Measurements from ENCODE around the gene ERP44. TPM values are rescaled to one million over a fixed set of nuclear protein-coding genes. Genes with fewer than 3 reads are reported as not detected.
"Not testable (repeated sequence)": the region's sequence is repeated elsewhere in the genome, so short reads cannot be mapped to it uniquely, and the experiment has no call there.

Gene ERP44
- total and polyA plus RNA-seq, 10 donors = 9.5 to 21.4 (median 17.2) TPM

DNA sequence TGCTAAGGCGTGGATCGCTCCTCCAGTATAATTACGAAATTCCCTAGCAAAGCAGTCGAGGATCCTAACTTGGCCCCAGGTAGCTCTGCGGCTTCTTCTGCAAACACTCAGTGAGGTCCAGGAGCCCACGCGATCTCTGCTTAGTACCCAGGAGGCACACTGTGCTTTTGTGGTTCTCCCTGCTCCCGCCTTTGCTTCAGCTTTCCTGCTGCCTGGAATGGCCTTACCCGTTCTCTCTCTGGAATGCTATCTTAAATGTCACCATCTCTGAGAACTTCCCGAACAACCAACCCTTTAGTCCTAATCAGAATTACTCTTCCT is 882 bp upstream of the ERP44 start:
- H3K27me3 ChIP-seq (replicated peaks in 1 of 7) = no peaks in the 10 kb centered on the region
- H3K9me3 ChIP-seq = no peaks in the 10 kb centered on the region
- peak overlapping the region; percentile 75 to 95 (median 92) for H3K27ac ChIP-seq
- peak overlapping the region; percentile 83 to 98 (median 94) for H3K4me3 ChIP-seq
- H3K36me3 ChIP-seq = peaks cover 0 to 32% (median 6%) of the 10 kb centered on the region in 6 donors
- no peak for DNase-seq
- WGBS, 5 donors = 7 to 27% (median 10%) methylated on average over 10 of the region's 10 CpGs
- TF ChIP-seq POLR2A (IDR thresholded peaks at IDR 0.05) (no peak), POLR2AphosphoS5 (IDR thresholded peaks at IDR 0.05) (no peak)
- TF ChIP-seq, protein P1, sequence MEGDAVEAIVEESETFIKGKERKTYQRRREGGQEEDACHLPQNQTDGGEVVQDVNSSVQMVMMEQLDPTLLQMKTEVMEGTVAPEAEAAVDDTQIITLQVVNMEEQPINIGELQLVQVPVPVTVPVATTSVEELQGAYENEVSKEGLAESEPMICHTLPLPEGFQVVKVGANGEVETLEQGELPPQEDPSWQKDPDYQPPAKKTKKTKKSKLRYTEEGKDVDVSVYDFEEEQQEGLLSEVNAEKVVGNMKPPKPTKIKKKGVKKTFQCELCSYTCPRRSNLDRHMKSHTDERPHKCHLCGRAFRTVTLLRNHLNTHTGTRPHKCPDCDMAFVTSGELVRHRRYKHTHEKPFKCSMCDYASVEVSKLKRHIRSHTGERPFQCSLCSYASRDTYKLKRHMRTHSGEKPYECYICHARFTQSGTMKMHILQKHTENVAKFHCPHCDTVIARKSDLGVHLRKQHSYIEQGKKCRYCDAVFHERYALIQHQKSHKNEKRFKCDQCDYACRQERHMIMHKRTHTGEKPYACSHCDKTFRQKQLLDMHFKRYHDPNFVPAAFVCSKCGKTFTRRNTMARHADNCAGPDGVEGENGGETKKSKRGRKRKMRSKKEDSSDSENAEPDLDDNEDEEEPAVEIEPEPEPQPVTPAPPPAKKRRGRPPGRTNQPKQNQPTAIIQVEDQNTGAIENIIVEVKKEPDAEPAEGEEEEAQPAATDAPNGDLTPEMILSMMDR (IDR thresholded peaks at IDR 0.05 in 8 of 11, conservative IDR thresholded peaks at IDR 0.05 in 3 of 11) = no peak
- intact Hi-C loops (cut with DNase I; ENCODE audit: low total_unique reads) = no loop called here
- peaks cover 26 to 51% (median 45%) of the 10 kb centered on the region in 6 donors for H3K4me1 ChIP-seq

DNA sequence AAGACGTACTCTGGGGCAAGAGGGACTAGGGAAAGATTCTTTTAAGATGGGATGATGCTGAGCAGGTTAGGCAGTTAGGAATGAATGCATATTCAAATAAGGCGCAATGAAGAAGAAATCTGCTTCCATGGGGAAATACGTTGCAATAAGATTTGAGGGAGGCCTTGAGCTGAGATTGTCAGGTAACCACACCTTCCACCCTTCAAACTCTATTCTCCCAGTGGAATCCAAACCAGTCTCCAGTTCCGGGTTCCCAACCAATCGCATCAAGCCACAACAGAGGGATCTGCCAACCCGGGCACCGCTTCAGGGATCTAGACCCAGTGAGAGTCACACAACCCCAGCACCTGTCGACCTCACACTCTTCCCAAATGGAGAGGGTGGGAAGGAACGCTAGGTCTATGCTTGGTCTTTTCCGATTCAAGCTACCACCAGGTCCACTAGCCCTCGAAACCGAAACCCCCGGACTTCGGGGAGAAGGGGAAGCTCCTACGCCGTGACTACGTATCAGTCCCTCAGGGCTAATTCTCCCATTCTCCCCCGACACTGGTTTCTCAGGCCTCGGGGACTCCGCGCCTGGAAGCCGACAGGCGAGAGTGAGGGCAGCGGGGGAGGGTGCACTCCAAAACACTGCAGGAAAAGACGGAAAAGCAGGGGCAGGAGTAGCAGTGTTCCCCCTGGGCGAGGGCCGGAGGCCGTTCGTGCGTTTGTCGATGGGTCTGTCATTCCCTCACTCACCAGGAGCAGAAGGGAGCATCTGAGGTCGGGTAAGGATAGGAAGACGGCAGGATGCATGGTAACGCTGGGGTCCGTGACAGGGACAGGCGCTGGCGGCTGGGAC is 534 bp downstream of the ERP44 start:
- TF ChIP-seq POLR2A (IDR thresholded peaks at IDR 0.05) (no peak), POLR2AphosphoS5 (IDR thresholded peaks at IDR 0.05) (no peak)
- TF ChIP-seq, protein P1 (IDR thresholded peaks at IDR 0.05 in 8 of 11, conservative IDR thresholded peaks at IDR 0.05 in 3 of 11) = no peak
- Histone ChIP-seq H3K4me1 (peaks cover 26 to 65% (median 58%) of the 10 kb centered on the region in 6 donors), H3K27ac (peak overlapping the region; percentile 80 to 95 (median 92)), H3K27me3 (replicated peaks in 1 of 7) (no peaks in the 10 kb centered on the region), H3K36me3 (peaks cover 0 to 21% (median 0%) of the 10 kb centered on the region in 6 donors), H3K9me3 (no peaks in the 10 kb centered on the region), H3K4me3 (peak overlapping the region; percentile 83 to 98 (median 94))
- DNase-seq = no peak
- 1 to 2% (median 2%) methylated on average over 35 to 37 of the region's 37 CpGs for WGBS, 5 donors
- intact Hi-C loops (cut with DNase I; ENCODE audit: low total_unique reads) = no loop called here

DNA sequence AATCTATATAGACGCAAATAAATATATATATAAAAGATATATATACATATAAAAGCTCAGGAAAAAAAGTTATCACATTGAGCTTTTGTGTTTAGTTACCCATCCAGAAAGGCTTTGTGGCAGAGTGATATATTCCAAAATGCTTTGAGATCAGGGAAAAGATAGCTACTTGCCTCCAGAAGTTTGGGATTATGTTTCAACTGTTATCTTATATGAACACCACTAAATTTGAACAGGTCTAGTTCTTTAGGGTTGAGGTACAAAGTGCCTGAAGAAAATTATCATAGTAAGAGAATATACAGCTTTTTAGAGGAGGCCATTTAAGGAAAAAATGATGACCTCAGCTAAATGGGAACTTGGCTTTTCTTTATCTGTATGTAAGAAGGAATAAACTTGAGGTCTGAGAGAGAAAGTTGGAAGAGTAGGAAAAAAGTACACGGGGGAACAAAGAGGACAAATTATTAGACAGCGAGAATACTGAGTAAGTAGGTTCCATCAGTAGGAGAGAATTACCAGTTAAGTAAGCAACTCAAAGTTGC is 2.4 kb downstream of the ERP44 start:
- WGBS, 5 donors = 85 to 91% (median 87%) methylated on average over 3 of the region's 3 CpGs
- TF ChIP-seq, protein P1 (IDR thresholded peaks at IDR 0.05 in 8 of 11, conservative IDR thresholded peaks at IDR 0.05 in 3 of 11) = no peak
- TF ChIP-seq POLR2AphosphoS5 (IDR thresholded peaks at IDR 0.05) (no peak), POLR2A (IDR thresholded peaks at IDR 0.05) (no peak)
- no peak overlapping the region for H3K27ac ChIP-seq
- no peaks in the 10 kb centered on the region for H3K9me3 ChIP-seq
- H3K4me1 ChIP-seq = peaks cover 26 to 82% (median 70%) of the 10 kb centered on the region in 6 donors
- H3K27me3 ChIP-seq (replicated peaks in 1 of 7) = no peaks in the 10 kb centered on the region
- no peak for DNase-seq
- intact Hi-C loops (cut with DNase I; ENCODE audit: low total_unique reads) = no loop called here
- H3K36me3 ChIP-seq = peaks cover 0 to 3% (median 0%) of the 10 kb centered on the region in 6 donors
- no peak overlapping the region for H3K4me3 ChIP-seq

GRCh38 chr9:100094411-100094810 is 4.4 kb downstream of the ERP44 start:
- WGBS, 5 donors = 89 to 98% (median 97%) methylated on average over 2 of the region's 2 CpGs
- H3K9me3 ChIP-seq; DNase-seq; H3K27ac ChIP-seq; H3K27me3 ChIP-seq (replicated peaks in 1 of 7); H3K36me3 ChIP-seq; H3K4me3 ChIP-seq; intact Hi-C loops (cut with DNase I; ENCODE audit: low total_unique reads): not testable (repeated sequence)
- H3K4me1 ChIP-seq = peaks cover 19 to 91% (median 72%) of the 10 kb centered on the region in 6 donors
